Stimulated activated CD8-positive, alpha-beta memory T cell treated with anti-CD3 and anti-CD28 coated beads, Interleukin-2, amount 100 ng/mL, for 1 hour (primary cell): ENCODE data around the gene SIPA1.
"Not testable (repeated sequence)": the region's sequence is repeated elsewhere in the genome, so short reads cannot be mapped to it uniquely, and the experiment has no call there.

Experiments
- DNase-seq, 2 donors: peaks; one replicate each; pipeline ENCODE4 v3.0.0-alpha.2; 2020; ENCODE audit warnings: low read depth in 2 of 2

Gene SIPA1

DNA sequence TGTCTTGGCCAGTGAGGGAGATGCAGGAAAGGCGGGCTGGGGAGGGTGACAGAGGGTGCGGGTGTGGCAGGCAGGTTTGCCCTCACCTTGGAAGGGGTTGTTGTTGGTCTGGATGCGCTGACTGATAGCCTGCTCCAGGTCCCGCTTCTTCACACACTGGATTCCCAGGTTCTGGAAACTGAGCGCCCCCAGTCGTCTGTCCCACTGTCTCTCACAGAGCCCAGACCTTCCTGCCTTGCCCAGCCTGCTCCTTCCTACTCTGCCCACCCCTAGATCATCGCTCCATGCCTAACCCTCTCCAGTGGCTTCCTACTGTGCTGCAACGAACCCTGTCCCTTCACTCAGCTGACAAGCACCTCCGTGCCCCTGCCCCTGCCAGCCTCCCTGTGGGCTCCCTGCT, 22.1 kb downstream of the SIPA1 start:
- no peak for DNase-seq

DNA sequence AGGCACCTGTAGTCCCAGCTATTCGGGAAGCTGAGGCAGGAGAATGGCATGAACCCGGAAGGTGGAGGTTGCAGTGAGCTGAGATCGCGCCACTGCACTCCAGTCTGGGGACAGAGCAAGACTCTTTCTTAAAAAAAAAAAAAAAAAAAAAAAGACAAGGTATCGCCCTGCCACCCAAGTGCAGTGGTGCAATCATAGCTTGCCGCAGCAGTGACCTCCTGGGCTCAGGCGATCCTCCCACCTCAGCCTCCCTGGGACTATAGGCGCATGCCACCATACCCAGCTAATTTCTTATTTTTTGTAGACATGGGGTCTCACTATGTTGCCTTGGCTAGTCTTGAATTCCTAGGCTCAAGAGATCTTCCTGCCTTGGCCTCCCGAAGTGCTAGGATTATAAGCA, 23.0 kb downstream of the SIPA1 start:
- not testable (repeated sequence) for DNase-seq

DNA sequence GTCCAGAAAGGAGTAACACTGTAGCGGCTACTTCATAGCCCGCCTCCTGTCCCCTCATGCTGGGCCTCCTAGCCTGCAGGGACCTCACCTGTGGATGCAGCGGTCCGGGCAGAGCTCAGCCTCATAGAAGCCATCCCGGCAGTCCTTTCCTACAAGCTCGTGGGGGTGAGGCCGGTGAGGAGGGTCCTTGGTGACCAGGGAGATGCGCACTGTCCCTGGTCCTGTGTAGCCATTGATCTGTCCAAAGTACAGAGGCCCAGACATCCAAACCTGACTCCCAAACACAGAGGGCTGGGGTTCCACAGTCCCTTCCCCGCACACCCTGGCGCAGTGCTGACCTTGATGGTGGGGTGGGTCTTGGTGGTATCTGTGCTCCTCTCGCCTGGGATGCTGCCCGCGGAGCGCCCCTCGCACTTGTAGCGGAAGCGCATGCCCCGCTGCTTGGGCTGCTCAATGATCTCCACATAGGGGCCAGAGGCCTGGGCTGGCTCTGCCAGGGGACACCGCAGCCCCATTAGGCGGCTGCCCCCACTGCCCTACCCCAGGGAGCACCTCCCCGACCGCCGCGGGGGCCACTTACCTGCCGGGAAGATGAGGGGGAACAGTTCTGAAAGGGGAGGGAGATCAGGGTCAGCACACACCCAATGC, 23.8 kb downstream of the SIPA1 start:
- DNase-seq, result no peak

DNA sequence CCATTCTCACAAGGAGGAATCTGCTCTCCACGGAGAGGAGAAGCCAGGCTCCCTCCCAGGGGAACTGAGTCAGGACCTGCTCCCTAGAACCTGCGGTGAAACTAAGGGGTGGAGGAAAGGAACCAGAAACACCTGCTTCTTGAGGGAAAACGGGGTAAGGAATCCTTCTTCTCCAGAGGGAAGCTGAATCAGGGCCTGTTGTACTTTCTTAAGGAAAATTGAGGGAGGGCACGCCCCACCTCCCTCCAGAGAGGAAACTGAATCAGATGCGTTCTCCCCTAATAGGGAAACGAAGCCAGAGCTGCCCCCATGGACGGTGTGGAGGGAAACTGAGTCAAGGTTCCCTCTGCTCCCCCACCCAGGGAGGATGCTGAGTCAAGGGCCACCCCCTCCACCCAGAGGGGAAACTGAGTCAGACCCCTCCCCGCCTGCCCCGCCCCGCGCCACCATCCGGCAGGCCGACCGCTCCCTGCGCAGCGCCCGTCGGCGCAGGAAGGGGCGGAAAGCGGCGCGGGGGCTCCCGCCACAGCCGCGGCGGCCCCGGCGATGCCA, 24.4 kb downstream of the SIPA1 start:
- DNase-seq, result no peak

DNA sequence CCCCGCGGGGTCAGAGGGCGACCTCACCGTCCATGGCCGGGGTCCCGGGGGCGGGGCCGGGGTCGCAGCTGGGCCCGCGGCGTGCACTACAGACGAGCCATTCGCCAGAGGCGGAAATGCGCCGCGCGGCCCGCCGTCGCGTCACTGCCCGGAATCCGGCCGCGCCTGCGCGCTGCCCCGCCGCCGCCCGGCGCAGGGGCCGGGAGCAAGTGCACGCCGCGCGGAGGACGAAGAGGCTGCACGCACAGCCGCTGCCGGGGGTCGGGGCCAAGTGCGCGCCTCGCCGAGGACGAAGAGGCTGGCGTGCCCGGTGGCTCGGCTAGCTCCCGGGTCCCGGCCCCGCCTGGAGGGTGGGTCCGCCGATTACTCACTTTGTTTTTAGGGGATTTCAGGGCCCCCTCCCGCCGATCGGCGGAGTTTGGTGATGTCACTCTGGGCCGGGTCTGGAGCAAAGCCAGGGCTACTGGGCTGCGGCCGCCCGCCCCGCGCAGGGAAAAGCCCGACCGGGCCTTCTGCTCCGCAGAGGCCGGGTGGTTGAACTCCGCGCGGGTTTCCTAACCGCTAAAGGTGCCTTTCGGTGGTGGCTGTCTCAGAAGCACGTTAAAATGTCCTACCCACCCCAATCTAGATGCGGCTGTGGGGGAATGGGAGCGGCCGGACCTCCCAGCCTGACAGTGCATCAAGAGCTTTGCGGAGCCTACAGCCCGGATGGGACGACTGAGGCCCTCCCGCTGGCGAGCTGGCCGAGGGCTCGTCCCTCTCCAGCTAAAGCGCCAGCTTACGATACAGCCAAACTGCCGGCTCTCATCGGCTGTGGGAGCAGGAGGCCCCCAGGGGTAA, 25.1 kb downstream of the SIPA1 start, which contains the start of gene RELA:
Gene RELA (minus strand): TSS at position 118 of the 840 bp plus-strand sequence. CDS start 84 bp downstream, at position 34.
- peak; percentile 77 to 82 for DNase-seq

DNA sequence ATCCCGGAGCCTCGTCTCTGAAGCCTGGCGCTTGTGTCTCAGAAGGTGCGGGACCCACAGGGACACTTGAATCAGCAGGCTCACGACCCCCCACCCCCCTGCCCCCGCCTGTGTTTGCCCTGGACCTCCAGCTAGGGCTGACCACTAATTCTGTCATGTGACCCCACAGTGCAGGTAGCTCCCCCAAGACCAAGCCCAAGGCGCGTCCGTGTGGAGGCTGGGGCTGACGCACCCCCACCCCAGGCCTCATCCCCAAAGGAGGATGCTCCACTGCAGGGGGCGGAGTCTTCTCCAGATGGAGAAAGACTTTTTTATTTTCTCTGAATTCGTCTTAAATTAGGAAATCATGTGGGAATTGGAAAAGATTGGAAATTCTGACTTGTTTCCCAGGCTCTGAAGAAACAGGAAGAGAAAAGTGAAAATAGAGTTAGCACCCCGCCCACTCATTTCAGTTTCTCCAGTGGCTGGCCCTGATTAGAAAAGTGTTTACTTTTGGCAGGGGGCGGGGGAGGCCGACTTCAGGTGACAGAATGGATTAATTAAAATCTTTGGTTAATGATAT, 25.8 kb downstream of the SIPA1 start:
- no peak for DNase-seq

DNA sequence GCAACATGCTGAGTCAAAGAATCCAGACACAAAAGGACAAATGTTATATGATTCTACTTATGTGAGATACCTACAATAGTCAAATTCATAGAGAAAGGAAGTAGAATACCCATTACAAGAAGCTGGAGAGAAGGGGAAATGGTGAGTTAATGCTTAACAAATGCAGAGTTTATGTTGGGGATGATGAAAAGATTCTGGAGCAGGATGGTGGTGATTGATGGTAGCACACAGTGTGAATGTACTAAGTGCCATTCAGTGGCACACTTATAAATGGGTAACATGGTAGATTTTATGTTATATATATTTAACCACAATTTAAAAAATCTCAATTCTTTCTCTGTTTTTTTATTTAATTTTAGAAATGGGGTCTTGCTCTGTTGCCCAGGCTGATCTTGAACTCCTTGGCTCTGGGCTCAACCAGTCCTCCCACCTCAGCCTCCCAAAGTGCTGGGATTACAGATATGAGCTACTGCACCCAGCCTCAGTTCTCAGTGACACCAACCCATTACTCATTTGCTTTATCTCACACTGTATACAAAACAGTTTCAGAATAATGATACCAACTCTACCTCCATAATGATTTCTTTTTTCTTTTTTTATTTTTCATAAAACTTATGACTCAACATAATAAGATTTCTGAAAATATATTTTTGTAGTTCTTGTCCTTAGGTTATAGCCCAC, 34.4 kb downstream of the SIPA1 start:
- no peak for DNase-seq

DNA sequence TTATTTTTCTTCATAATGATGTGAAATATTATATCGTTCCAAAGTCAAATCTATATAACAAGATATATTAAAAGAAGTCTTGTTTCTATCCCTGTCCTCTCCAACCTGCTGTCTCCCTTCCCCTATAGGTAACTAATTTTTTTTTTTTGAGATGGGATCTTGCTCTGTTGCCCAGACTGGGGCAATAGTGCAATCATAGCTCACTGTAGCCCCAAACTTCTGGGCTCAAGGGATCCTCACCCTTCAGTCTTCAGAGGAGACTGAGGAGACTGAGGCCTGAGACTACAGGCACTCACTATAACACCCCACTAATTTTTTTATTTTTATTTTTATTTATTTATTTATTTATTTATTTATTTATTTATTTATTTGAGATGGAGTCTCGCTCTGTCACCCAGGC, 35.1 kb downstream of the SIPA1 start:
- no peak for DNase-seq

DNA sequence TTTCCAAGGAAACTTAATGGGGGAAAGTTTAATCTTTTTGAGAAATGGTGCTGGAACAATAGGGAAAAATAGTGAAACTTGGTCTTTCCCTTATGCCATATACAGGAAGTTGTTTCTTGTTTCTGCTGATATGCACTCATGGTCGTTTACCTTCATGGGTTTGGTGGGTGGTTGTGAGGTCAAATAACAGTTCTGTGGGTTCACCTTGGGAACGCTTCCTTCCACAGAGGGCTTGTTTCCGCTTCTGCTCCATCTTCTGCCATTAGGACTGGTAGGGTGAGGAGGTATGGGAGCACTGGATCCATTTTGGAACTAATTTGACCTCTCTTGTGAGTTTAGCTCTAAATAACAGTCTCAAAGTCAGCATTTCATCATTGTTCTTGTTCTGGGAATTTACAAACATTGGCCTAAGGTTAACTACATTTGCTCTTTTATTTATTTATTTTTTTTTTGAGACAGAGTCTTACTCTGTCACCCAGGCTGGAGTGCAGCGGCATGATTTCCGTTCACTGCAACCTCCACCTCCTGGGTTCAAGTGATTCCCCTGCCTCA, 42.4 kb downstream of the SIPA1 start:
- DNase-seq, result no peak

DNA sequence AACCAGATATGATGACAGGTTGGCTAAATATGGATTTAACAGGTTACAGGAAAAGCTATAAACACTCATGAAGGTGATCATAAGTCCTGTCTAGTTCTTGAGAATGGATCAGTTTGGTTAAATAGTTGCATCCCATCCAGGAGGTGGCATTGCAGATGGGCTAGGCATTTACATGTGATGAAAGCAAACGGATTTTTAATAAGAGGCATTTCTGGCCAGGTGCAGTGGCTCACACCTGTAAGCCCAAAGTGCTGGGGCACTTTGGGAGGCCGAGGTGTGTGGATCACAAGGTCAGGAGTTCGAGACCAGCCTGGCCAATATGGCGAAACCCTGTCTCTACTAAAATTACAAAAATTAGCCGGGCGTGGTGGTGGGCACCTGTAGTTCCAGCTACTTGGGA, 45.6 kb downstream of the SIPA1 start:
- not testable (repeated sequence) for DNase-seq

DNA sequence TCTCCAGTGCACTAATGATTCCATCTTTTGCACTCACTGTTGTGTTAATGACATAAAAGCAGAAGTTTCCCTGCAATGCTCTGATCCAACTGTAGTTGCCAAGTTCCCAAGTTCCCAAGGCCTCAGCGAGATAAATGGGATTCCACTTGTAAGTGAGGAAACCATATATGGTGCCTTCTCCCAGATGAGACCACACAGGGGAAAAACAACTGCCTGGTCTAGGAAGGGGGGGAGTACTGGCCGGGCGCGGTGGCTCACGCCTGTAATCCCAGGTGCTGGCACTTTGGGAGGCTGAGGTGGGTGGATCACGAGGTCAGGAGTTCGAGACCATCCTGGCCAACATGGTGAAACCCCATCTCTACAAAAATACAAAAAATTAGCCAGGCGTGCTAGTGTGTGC, 48.1 kb downstream of the SIPA1 start:
- DNase-seq, result no peak

DNA sequence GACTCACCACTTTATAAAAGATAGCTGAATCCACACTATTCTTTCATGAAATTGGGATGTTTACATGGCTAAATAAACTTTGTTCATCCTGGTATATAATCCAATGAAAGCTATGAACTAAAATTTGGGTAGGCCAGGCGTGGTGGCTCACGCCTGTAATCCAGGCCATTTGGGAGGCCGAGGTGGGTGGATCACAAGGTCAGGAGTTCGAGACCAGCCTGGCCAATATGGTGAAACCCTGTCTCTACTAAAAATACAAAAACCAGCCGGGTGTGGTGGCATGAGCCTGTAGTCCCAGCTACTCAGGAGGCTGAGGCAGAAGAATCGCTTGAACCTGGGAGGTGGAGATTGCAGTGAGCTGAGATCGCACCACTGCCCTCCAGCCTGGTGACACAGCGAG, 53.9 kb downstream of the SIPA1 start:
- DNase-seq, result not testable (repeated sequence)

DNA sequence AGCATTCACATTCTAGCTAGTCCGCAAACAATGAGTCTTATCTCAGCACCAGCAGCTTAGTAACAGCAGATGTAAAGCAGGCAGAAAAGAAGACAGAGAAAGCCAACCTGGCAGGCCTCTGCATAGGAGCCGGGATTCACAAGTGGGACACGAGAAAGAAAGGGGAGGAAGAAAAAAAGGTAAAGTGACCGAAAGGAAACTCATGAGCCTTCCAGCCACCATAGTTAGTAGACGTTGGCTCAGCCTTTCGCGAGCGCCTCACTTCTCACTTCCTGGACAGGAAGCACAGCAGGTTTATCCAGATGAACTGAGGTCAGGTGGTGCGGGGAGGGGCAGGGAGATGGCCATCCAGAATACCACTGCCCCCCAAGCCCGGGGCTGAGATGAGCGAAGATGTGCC, 54.5 kb downstream of the SIPA1 start:
- no peak for DNase-seq

DNA sequence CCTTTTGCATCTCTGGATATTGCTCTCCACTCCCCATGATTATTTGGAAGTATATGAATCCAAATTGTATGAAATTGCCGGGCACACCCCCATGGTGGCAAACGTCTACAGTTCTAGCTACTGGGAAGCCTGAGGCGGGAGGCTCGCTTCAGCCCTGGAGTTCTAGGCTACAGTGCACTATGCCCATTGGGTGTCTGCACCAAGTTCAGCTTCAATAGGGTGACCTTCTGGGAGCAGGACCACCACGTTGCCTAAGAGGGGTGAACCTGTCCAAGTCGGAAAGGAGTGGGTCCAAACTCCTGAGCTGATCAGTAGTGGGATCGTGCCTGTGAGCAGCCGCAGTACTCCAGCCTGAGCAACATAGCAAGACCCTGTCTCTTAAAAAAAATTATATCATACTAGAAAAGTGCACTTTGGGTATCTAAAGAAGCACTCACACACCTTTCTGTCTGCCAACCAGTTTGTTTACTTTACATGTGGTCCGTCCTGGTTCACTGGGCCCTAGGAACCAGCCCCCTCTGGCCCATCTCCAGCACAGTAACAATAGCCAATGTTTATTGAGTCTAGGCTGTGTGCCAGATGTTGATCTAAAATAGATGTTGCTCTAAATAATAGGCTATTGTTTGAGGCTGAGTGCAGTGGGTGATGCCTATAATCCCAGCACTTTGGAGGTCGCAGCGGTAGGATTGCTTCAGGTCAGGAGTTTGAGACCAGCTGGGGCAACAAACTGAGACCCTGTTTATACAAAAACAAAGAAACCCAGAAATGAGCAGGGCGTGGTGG, 57.7 kb downstream of the SIPA1 start:
- DNase-seq, result no peak

DNA sequence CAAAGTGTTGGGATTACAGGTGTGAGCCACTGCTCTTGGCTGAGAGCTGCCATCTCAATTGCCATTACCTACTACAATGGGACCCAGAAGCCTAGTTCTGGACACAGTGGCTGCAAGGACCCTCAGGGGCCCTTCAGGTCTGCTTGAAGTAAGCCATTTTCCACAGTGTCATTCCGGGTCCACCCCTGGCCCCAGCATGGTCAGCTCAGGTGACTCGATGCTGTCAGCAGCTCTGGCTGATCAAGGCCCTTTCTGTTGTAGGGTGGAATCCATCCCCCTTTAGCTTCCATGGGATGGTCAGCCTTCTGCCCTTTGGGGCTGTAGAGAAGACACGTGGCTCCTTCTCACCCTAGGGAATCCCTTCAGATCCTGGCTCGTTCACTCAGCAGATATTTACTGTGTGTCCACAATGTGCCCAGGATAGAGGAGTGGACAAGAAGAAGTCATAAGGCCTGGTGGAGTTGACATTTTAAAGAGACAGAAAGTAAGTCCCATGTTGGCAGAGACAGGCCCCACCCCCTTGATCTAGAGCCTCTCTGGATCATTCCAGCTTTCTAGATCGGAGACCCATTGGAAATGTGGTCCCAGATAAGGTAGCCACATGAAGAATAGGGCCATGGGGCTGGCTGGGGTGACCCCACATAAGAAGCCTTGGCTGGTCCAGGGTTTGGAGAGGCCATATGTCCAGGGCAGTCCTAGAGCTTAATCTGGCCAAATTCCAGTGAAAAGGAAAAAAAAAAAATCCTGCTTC, 59.1 kb downstream of the SIPA1 start:
- DNase-seq, result no peak

DNA sequence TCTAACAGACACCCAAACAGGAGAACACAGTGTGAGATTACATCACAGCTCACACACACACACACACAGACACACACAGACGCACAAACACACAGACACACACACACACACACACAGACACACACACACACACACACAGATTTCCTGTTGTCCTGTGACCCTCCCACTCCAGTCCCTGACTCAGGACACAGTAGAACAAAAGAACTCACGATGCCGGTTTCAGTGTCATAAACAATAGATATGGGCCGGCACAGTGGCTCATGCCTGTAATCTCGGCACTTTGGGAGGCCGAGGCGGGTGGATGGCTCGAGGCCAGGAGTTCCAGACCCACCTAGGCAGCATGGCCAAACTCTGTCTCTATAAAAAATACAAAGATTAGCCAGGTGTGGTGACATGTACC, 60.3 kb downstream of the SIPA1 start:
- DNase-seq, result no peak

DNA sequence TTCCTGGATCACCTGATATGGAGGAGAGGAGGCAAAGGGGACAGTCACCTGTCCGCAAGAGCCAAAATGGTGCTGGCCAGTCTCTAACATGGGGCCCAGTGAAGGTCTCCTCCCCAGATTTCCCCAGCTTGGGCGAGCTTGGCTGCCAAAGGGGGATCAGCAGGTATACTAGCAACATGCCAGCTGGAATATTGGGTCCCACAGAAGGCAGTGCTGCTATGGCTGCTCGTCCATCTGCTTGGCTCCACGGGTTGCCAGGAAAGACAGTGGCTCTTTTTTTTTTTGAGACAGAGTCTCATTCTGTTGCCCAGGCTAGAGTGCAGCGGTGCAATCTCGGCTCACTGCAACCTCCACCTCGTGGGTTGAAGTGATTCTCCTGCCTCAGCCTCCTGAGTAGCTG, 61.4 kb downstream of the SIPA1 start:
- no peak for DNase-seq

DNA sequence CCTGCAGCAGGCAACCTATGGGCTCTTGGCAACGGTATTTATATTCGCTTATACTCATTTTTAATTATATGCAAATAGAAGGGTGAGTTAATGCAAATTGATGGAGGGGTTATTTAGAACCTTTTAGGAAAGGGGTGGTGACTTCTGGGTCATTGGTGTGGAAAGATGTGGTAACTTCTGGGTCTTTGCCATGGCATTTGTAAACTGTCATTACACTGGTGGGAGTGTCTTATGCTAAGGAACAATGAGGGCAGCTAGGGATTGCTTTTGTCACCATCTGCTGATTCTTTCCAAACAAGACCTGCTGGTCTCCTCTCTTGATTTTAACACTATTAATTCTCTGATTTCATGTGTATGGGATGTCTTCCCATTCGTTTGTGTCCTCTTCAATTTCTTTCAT, 62.5 kb downstream of the SIPA1 start:
- DNase-seq, result no peak
